ENCODE measurements around the gene ZBTB5.
"Not testable (repeated sequence)": the region's sequence is repeated elsewhere in the genome, so short reads cannot be mapped to it uniquely, and the experiment has no call there.

The ZBTB5 gene

DNA sequence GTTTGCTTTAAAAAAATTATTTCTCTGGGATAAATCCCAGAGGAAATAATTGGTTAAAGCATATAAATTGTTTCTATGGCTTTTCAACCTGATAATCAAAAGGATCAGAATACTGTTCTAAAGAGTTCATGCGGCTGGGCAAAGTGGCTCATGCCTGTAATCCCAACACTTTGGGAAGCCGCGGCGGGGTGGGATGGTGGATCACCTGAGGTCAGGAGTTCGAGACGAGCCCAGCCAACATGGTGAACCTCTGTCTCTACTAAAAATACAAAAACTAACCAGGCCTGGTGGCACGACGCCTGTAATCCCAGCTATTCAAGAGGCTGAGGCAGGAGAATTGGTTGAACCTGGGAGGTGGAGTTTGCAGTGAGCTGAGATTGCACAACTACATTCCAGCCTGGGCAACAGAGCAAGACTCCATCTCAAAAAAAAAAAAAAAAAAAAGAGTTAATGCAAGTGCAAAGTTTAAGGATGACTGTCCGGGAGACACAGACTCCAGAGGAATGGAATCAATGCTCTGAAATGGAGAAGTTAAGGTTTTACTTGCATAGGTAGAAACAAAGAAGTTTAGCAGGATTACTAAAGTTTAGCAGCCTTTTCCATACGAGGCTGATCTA, 59.4 kb downstream of the ZBTB5 start:
- DNase-seq (ENCODE audit: low read depth, low spot score) = no peak

DNA sequence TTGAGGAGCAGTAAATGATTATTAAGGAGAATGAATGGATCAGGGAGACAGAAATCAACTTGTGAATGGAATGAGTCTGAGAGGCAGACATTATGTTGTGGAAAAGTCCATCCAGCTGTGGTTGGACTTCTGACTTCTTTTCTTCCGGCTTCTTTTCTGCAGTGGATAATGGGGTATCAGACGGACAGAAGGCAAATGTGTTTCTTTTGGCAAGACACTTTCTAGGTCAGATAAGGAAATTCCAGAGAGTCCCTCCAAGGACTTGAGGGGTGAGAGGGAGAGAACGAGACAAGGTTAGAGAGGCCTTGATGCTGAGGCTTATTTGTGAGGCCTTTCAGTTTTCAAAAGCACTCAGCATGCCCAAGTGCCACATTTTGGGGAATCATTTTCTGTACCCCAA, 59.9 kb downstream of the ZBTB5 start:
- no peak for DNase-seq (ENCODE audit: low read depth, low spot score)

DNA sequence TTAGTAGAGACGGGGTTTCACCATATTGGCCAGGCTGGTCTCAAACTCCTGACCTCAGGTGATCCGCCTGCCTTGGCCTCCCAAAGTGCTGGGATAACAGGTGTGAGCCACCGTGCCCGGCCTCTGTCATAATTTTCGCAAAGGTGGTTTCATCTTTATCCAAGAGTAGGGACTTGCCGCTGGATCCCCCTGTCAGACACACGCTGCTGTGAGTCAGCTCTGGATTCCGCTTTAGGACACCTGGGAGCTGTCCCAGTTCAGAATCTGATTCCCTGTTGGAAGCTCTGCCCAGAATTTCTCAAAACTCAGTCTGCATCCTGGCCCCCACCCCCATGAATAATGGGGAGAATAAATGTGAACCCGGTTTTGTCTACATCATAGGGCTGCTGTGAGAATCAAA, 60.7 kb downstream of the ZBTB5 start:
- no peak for DNase-seq (ENCODE audit: low read depth, low spot score)

DNA sequence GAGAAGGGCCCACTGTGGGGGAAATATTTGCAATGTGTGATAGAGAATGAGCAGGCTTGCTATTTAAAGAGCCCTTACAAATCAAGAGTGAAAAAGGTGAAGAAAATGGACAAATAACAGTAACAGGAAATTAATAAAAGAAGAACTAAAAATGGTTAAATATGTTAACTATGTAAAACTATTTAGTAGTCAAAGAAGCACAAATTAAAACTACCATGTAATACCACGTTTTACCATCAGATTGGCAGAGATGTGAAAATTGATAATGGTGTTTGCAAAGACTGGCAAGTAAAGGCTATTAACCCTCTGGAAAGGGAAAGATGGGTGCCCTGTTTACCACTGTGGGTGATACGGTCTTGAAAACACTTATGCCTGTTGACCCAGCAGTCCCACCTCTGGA, 65.9 kb downstream of the ZBTB5 start:
- no peak for DNase-seq (ENCODE audit: low read depth, low spot score)

DNA sequence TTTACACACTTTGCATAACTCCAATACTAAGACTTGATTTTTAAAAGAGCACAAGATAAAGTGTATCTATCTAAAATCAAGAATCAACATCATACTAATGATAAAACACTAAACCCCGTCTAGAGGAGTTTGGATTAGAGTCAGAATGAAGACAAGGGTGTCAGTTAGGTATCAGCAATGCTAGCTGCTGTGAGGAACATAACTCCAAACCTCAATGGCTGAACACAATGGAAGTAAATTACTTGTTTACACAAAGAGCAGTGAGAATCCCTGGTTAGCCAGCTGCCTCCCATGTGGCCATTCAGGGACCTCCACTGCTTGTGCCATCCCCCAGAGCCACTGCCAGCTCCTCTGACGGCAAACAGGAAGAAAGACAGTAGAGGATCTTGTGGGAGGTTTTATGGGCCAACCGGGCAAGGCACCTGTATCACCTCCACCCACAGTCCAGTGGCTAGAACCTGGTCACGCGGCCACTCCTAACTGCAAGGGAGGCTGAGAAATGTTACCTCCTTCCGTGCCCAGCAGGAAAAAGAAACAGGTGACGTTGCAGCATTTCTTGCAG, 66.7 kb downstream of the ZBTB5 start:
- DNase-seq (ENCODE audit: low read depth, low spot score) = no peak

DNA sequence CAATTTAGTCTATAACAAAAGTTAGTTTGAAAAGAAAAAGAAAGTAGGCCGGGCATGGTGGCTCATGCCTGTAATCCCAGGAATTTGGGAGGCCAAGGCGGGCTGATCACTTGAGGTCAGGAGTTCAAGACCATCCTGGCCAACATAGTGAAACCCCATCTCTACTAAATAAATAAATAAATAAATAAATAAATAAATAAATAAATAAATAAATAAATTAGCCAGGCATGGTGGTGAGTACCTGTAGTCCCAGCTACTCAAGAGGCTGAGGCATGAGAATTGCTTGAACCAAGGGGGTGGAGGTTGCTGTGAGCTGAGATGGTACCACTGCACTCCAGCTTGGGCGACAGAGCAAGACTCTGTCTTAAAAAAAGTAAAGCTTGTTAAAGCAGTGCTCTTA, 67.3 kb downstream of the ZBTB5 start:
- not testable (repeated sequence) for DNase-seq (ENCODE audit: low read depth, low spot score)

DNA sequence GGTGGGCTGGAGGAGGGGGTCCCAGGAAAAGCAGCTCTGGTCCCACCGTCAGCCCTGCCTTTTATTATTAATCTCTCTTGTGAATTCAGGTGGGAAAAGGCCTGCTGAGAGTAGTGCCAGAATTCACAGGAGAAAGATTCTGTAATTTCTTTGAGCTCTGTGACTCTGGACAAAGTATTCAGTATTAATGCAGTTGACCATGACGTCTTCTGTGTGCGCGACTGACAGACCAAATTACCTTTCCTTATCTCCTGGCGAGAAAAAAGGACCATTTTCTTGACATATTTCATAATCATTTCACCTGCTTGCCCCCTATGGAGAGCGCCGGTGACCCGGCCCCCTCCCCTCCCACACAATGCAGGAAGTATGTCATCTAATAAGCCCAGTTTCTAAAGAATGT, 69.6 kb downstream of the ZBTB5 start:
- DNase-seq (ENCODE audit: low read depth, low spot score) = no peak

DNA sequence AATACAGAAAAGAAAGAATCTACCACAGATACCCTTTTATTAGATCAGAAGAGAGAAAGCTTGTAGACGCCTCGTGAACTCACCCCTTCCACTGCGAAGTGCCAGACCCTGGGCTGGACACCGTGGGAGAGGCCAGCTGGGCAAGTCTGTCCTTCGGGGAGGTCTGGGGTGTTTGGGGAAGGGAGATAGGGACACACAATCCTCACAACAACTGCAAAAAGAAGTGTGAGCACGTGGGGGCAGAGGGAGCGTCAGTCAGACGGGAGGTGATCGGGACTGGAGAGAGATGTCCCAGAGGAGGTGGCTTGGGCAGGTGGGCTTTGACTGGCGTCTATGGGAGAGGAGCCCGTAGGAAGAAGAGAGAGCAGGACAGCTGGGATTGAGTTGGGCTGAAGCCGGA, 70.0 kb downstream of the ZBTB5 start:
- DNase-seq (ENCODE audit: low read depth, low spot score) = no peak

DNA sequence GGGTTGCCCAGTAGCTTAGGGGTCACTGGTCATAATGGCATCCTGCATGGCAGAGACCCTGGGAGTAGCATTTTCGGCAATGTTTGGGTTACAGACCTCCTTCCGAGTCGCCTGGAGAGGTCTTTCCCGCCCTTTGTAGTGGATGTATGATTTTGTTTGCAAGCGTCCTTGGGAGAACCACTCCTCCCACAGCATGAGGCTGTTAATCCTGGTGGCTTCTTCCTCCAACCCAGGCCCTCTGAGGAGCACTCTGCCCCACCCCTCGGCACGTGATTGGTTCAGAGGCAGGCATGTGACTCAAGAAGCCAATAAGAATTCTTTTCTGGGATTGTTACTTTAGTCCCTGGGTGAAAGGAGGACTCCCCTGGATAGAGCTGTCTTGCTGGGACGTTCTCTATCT, 73.0 kb downstream of the ZBTB5 start:
- no peak for DNase-seq (ENCODE audit: low read depth, low spot score)

DNA sequence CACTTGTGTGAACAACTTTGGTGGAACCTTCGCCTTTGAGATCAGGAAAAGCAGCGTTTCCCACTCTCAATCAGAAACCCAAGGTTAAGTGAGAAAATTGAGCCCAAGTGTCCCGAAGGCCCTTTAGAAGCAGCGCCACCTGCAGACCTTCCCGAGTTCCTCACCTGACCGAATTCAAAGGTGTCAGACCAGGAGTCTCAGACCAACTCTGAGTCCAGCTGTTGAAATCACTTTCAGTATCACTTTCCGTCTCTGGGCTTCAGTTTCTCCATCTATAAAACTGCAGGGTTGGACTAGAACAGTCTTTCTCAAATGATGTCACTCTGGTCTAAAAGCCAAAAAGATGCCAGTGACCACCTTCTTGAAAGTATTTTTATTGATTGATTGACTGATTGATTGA, 74.5 kb downstream of the ZBTB5 start:
- DNase-seq (ENCODE audit: low read depth, low spot score) = no peak

All from activated naive CD8-positive, alpha-beta T cell treated with anti-CD3 and anti-CD28 coated beads, Interleukin-2, amount 50 U/mL, for 16 hours (primary cell).